Fibroblast of lung (primary cell): ENCODE data around the gene LRMDA. TPM values are rescaled to one million over a fixed set of nuclear protein-coding genes. Genes with fewer than 3 reads are reported as not detected.

Experiments used
- DNase-seq, 2 donors: peaks; one replicate each; pipeline versions ENCODE4 v3.0.0 to v3.0.0-alpha.2; 2010; ENCODE audit warnings: low read depth in 2 of 2
- H2AFZ ChIP-seq: 2 replicates; pipeline ENCODE4 v1.5.1; 2012; ENCODE audit warnings: low read length, control low read depth, inconsistent platforms
- H3K27ac ChIP-seq: 2 replicates; pipeline ENCODE4 v1.5.1; 2011; ENCODE audit warnings: low read length, control low read depth; ENCODE audit not compliant: insufficient read depth
- H3K27me3 ChIP-seq: 2 replicates; pipeline ENCODE4 v1.5.1; 2011; ENCODE audit warnings: mild to moderate bottlenecking, low read length; ENCODE audit not compliant: control insufficient read depth, insufficient read depth
- H3K36me3 ChIP-seq: 2 replicates; pipeline ENCODE4 v1.5.1; 2011; ENCODE audit warnings: low read length; ENCODE audit not compliant: control insufficient read depth, insufficient read depth
- H3K4me1 ChIP-seq: 2 replicates; pipeline ENCODE4 v1.5.1; 2011; ENCODE audit warnings: low read length; ENCODE audit not compliant: control insufficient read depth, insufficient read depth; ENCODE audit errors: extremely low read depth
- H3K4me2 ChIP-seq: 2 replicates; pipeline ENCODE4 v1.5.1; 2011; ENCODE audit warnings: low read length, control low read depth; ENCODE audit not compliant: insufficient read depth; ENCODE audit errors: extremely low read depth
- H3K4me3 ChIP-seq, 4 experiments: fragments of 200-600 bp in 1 of 4; sonication (generic) in 1 of 4; replicated peaks in 1 of 4; 2 replicates each; pipeline ENCODE4 v1.5.1; 2011 to 2016; ENCODE audit warnings: low read length in 4 of 4, low read depth in 3 of 4, mild to moderate bottlenecking in 3 of 4, control low read depth in 2 of 4, inconsistent platforms in 1 of 4, mixed read lengths in 1 of 4; ENCODE audit not compliant: insufficient read depth in 1 of 4; ENCODE audit errors: control extremely low read depth in 1 of 4
- H3K79me2 ChIP-seq: 2 replicates; pipeline ENCODE4 v1.5.1; 2012; ENCODE audit warnings: mild to moderate bottlenecking, low read length, inconsistent platforms; ENCODE audit not compliant: control insufficient read depth, insufficient read depth
- H3K9ac ChIP-seq: 2 replicates; pipeline ENCODE4 v1.5.1; 2011; ENCODE audit warnings: mild to moderate bottlenecking, low read length, control low read depth; ENCODE audit not compliant: insufficient read depth
- H3K9me3 ChIP-seq: 2 replicates; pipeline ENCODE4 v1.5.1; 2012; ENCODE audit warnings: low read depth, low read length; ENCODE audit not compliant: control insufficient read depth, insufficient read depth
- H4K20me1 ChIP-seq: 2 replicates; pipeline ENCODE4 v1.5.1; 2011; ENCODE audit warnings: low read length; ENCODE audit not compliant: control insufficient read depth, insufficient read depth; ENCODE audit errors: extremely low read depth
- EZH2 ChIP-seq: IDR thresholded peaks from 2 replicates; pipeline ENCODE4 v1.5.1; 2012; ENCODE audit warnings: low read length, control low read depth, mild to moderate bottlenecking; ENCODE audit errors: missing control alignments
- polyA plus RNA-seq, 2 donors: library from polyadenylated mRNA; depleted of rRNA in 1 of 2; stranded (reverse) in 1 of 2; unstranded in 1 of 2; fragments of >200 nt; gene quantifications; 2 replicates each; pipeline ENCODE4 v1.2.1, GENCODE V29; 2011 to 2012; ENCODE audit warnings: missing spikeins in 1 of 2
- total RNA-seq: library from RNA; depleted of rRNA; stranded (reverse); fragments of >200 nt; gene quantifications from 2 replicates; pipeline ENCODE4 v1.2.1, GENCODE V29; 2014
- TF ChIP-seq, protein P1 (sequence below), 2 donors: IDR thresholded peaks in 1 of 2; conservative IDR thresholded peaks in 1 of 2; 1 replicate in 1 of 2; 2 replicates in 1 of 2; pipeline ENCODE4 v1.5.1; 2011 to 2012; ENCODE audit warnings: low read length in 2 of 2, control low read depth in 1 of 2, inconsistent platforms in 1 of 2, low read depth in 1 of 2, mild to moderate bottlenecking in 1 of 2

LRMDA gene
- total and polyA plus RNA-seq, 2 donors (not counting 1 experiment from before 2014, with no cell fraction given), result 1.7 to 2.0 TPM

DNA sequence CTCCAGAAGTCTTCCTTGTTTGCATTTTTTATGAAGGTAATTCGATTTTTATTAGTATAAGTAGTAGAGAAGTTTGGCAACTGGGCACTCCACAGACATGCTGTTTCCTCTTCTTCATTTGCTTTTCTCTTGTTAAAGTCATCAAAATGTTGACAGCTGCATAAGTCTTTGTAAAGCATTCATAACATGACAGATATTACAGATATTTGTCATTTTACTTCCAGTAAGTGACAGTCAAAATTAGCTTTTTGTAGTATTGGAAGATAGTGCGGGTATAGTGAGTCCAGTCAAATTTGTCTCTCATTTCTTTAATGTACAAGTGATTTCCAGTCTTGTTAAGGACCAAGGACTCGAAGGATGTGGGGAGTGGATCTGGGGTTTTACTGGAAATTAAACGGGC lies 247.1 kb downstream of the LRMDA start:
- H3K27me3 ChIP-seq, result no peaks in the 10 kb centered on the region
- no peak overlapping the region for H3K4me2 ChIP-seq
- H3K4me1 ChIP-seq, result no peaks in the 10 kb centered on the region
- no peak overlapping the region for H2AFZ ChIP-seq
- no peak overlapping the region for H3K9ac ChIP-seq
- no peaks in the 10 kb centered on the region for H3K36me3 ChIP-seq
- no peaks in the 10 kb centered on the region for H4K20me1 ChIP-seq
- no peaks in the 10 kb centered on the region for H3K9me3 ChIP-seq
- no peak for TF ChIP-seq EZH2
- TF ChIP-seq, protein P1, sequence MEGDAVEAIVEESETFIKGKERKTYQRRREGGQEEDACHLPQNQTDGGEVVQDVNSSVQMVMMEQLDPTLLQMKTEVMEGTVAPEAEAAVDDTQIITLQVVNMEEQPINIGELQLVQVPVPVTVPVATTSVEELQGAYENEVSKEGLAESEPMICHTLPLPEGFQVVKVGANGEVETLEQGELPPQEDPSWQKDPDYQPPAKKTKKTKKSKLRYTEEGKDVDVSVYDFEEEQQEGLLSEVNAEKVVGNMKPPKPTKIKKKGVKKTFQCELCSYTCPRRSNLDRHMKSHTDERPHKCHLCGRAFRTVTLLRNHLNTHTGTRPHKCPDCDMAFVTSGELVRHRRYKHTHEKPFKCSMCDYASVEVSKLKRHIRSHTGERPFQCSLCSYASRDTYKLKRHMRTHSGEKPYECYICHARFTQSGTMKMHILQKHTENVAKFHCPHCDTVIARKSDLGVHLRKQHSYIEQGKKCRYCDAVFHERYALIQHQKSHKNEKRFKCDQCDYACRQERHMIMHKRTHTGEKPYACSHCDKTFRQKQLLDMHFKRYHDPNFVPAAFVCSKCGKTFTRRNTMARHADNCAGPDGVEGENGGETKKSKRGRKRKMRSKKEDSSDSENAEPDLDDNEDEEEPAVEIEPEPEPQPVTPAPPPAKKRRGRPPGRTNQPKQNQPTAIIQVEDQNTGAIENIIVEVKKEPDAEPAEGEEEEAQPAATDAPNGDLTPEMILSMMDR (conservative IDR thresholded peaks at IDR 0.05 in 1 of 2, IDR thresholded peaks at IDR 0.05 in 1 of 2; ENCODE audit: low read depth in 1 of 2, low read length in 2 of 2), result no peak
- no peaks in the 10 kb centered on the region for H3K79me2 ChIP-seq
- H3K27ac ChIP-seq, result no peak overlapping the region
- DNase-seq, result no peak
- H3K4me3 ChIP-seq, result no peak overlapping the region

DNA sequence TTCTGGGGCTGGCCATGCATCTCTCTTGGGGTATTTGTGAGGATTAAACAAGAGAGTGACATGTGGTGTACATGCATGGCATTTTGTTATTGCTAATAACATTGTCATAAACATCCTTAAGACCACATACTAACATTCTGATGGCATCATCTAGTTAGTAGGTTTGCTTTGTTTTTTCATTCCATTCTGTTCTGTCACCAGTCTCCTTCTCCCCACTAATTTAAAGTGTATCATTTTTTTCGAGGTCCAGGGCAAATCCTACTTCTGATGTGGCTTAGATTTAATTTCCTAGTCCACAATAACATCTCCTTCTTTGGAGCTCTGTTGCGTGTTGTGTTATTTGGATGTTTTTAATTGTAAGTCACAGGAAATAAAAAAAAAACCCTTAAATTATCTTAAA lies 248.1 kb downstream of the LRMDA start:
- H3K36me3 ChIP-seq, result no peaks in the 10 kb centered on the region
- no peaks in the 10 kb centered on the region for H3K4me1 ChIP-seq
- no peaks in the 10 kb centered on the region for H4K20me1 ChIP-seq
- no peak for TF ChIP-seq EZH2
- TF ChIP-seq, protein P1 (conservative IDR thresholded peaks at IDR 0.05 in 1 of 2, IDR thresholded peaks at IDR 0.05 in 1 of 2; ENCODE audit: low read depth in 1 of 2, low read length in 2 of 2), result no peak
- H2AFZ ChIP-seq, result no peak overlapping the region
- peak; percentile 8 to 35 for DNase-seq
- no peak overlapping the region for H3K27ac ChIP-seq
- H3K4me3 ChIP-seq, result no peak overlapping the region
- H3K9me3 ChIP-seq, result no peaks in the 10 kb centered on the region
- no peaks in the 10 kb centered on the region for H3K79me2 ChIP-seq
- no peak overlapping the region for H3K9ac ChIP-seq
- H3K27me3 ChIP-seq, result no peaks in the 10 kb centered on the region
- H3K4me2 ChIP-seq, result no peak overlapping the region

DNA sequence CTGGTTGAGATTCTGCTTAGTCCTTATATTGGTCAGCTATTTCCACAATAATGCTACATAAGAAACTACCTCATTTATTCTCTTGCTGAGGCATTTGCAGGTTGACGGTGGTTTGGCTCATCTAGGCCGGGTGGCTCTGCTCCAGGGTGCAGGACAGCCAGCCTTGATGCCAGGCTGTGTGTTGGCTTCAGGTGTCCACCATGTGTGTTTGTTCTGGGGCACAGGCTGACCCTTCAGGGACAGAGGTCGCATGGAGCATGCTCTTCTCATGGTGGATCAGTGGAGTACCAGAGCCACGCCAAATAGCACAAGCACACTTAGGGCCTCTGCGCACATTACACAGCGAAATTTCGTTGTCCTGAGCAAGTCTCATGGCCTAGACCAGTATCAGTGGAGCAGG lies 249.9 kb downstream of the LRMDA start:
- Histone ChIP-seq H3K27ac (no peak overlapping the region), H3K79me2 (no peaks in the 10 kb centered on the region), H3K4me1 (no peaks in the 10 kb centered on the region), H3K4me2 (no peak overlapping the region), H3K27me3 (no peaks in the 10 kb centered on the region), H3K9ac (no peak overlapping the region), H3K36me3 (no peaks in the 10 kb centered on the region), H4K20me1 (no peaks in the 10 kb centered on the region), H3K9me3 (no peaks in the 10 kb centered on the region), H3K4me3 (no peak overlapping the region), H2AFZ (no peak overlapping the region)
- TF ChIP-seq, protein P1 (conservative IDR thresholded peaks at IDR 0.05 in 1 of 2, IDR thresholded peaks at IDR 0.05 in 1 of 2; ENCODE audit: low read depth in 1 of 2, low read length in 2 of 2), result no peak
- TF ChIP-seq EZH2, result no peak
- DNase-seq, result no peak
